Measurements from ENCODE around the gene SRP68.

DNA sequence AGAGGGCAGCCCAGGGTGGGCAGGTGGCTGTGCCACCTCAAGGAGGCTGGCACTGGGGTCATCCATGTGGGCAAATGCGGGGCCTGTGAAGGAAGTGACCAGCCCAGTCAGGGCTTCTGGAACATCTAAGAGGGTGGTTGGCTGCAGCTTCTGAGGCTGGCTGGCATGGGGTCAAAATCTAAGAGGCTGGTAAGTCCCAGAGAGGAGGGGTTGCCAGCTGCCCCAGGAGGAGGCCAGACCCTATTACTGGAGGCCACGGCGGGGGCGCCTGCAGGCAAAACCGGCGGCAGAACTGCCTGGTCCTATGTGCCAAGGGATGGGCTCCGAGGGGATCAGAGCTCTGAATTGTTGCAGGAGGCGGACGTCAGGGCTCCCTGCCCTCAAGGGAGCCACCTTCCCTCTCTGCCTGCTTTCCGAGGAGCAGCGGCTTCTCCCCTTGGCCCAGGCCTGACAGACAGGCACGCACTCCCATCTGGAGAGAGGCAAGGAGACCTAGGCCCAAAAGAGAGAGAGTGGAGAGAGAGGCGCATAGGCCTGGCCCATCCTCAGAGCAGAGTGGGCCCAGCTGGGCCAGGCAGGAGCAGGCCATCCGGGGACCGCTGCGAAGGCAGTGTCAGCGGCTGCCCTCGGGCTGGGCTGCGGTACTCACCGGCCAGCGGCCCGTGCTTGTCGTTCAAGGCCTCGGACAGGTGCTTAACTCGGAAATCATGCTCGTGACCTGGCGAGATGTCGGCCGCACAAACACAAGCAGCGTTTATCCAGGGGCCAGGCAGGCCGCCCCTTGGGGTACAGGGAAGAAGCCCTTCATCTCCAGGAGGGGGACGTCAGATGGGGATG is 17.6 kb upstream of the SRP68 start:
- no peak for TF ChIP-seq EP300 (IDR thresholded peaks at IDR 0.05)
- TF ChIP-seq, protein P1, sequence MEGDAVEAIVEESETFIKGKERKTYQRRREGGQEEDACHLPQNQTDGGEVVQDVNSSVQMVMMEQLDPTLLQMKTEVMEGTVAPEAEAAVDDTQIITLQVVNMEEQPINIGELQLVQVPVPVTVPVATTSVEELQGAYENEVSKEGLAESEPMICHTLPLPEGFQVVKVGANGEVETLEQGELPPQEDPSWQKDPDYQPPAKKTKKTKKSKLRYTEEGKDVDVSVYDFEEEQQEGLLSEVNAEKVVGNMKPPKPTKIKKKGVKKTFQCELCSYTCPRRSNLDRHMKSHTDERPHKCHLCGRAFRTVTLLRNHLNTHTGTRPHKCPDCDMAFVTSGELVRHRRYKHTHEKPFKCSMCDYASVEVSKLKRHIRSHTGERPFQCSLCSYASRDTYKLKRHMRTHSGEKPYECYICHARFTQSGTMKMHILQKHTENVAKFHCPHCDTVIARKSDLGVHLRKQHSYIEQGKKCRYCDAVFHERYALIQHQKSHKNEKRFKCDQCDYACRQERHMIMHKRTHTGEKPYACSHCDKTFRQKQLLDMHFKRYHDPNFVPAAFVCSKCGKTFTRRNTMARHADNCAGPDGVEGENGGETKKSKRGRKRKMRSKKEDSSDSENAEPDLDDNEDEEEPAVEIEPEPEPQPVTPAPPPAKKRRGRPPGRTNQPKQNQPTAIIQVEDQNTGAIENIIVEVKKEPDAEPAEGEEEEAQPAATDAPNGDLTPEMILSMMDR (IDR thresholded peaks at IDR 0.05): no peak

Data from suprapubic skin (tissue), 3 donors.